H9 (cell line): Measurements from ENCODE around the gene TMEM147. TPM values are rescaled to one million over a fixed set of nuclear protein-coding genes. Genes with fewer than 3 reads are reported as not detected.

Source experiments
- DNase-seq: peaks from one replicate; pipeline ENCODE4 v3.0.0-alpha.2; 2017
- H2AFZ ChIP-seq: one replicate; pipeline ENCODE4 v1.6.1; 2013; ENCODE audit warnings: mild to moderate bottlenecking, low read length, control low read depth, moderate library complexity
- H2AK5ac ChIP-seq: 2 replicates; pipeline ENCODE4 v1.6.1; 2013; ENCODE audit warnings: low read length, control low read depth, mixed read lengths; ENCODE audit not compliant: insufficient read length
- H2BK120ac ChIP-seq: one replicate; pipeline ENCODE4 v1.6.1; 2013; ENCODE audit warnings: low read depth, mild to moderate bottlenecking, low read length, control low read depth, inconsistent platforms; ENCODE audit not compliant: poor library complexity, severe bottlenecking
- H2BK12ac ChIP-seq: 2 replicates; pipeline ENCODE4 v1.6.1; 2013; ENCODE audit warnings: low read length, control low read depth, mixed read lengths, low read depth; ENCODE audit not compliant: insufficient read length
- H2BK15ac ChIP-seq: 2 replicates; pipeline ENCODE4 v1.6.1; 2013; ENCODE audit warnings: low read depth, low read length, control low read depth
- H2BK20ac ChIP-seq: one replicate; pipeline ENCODE4 v1.6.1; 2013; ENCODE audit warnings: low read depth, mild to moderate bottlenecking, low read length, control low read depth, inconsistent platforms; ENCODE audit not compliant: poor library complexity, severe bottlenecking
- H2BK5ac ChIP-seq: 2 replicates; pipeline ENCODE4 v1.6.1; 2013; ENCODE audit warnings: low read length, control low read depth, mixed read lengths; ENCODE audit not compliant: insufficient read length
- H3K14ac ChIP-seq: 2 replicates; pipeline ENCODE4 v1.6.1; 2013; ENCODE audit warnings: low read length, control low read depth; ENCODE audit not compliant: insufficient read depth
- H3K18ac ChIP-seq: 2 replicates; pipeline ENCODE4 v1.6.1; 2013; ENCODE audit warnings: low read depth, mild to moderate bottlenecking, mixed read lengths, low read length, control low read depth; ENCODE audit not compliant: insufficient read length
- H3K23ac ChIP-seq: 2 replicates; pipeline ENCODE4 v1.6.1; 2013; ENCODE audit warnings: low read length, control low read depth, mixed read lengths, low read depth; ENCODE audit not compliant: insufficient read length
- H3K23me2 ChIP-seq: 2 replicates; pipeline ENCODE4 v1.6.1; 2013; ENCODE audit warnings: low read depth, mild to moderate bottlenecking, mixed read lengths, low read length, control low read depth; ENCODE audit not compliant: insufficient read length, poor library complexity, severe bottlenecking
- H3K27ac ChIP-seq: 2 replicates; pipeline ENCODE4 v1.5.1; 2013; ENCODE audit warnings: low read length, control low read depth, mixed read lengths, low read depth; ENCODE audit not compliant: insufficient read length
- H3K27me3 ChIP-seq: 2 replicates; pipeline ENCODE4 v1.6.1; 2013; ENCODE audit warnings: low read length, control low read depth, inconsistent platforms; ENCODE audit not compliant: insufficient read depth
- H3K4ac ChIP-seq: 2 replicates; pipeline ENCODE4 v1.6.1; 2013; ENCODE audit warnings: low read depth, mild to moderate bottlenecking, control low read depth, inconsistent platforms, low read length, moderate library complexity
- H3K4me1 ChIP-seq: 2 replicates; pipeline ENCODE4 v1.6.1; 2013; ENCODE audit warnings: low read length, control low read depth, inconsistent platforms; ENCODE audit not compliant: insufficient read depth
- H3K4me2 ChIP-seq: 2 replicates; pipeline ENCODE4 v1.6.1; 2013; ENCODE audit warnings: low read length, control low read depth, mixed read lengths; ENCODE audit not compliant: insufficient read length, insufficient read depth
- H3K56ac ChIP-seq: 2 replicates; pipeline ENCODE4 v1.6.1; 2013; ENCODE audit warnings: low read depth, mild to moderate bottlenecking, mixed read lengths, low read length, control low read depth; ENCODE audit not compliant: insufficient read length
- H3K79me1 ChIP-seq: 2 replicates; pipeline ENCODE4 v1.6.1; 2013; ENCODE audit warnings: low read depth, mild to moderate bottlenecking, moderate library complexity, low read length, control low read depth, inconsistent platforms; ENCODE audit not compliant: insufficient read depth, poor library complexity, severe bottlenecking
- H3K79me2 ChIP-seq: 2 replicates; pipeline ENCODE4 v1.6.1; 2013; ENCODE audit warnings: low read length, control low read depth, inconsistent platforms; ENCODE audit not compliant: insufficient read depth
- H3K9ac ChIP-seq: 2 replicates; pipeline ENCODE4 v1.6.1; 2013; ENCODE audit warnings: low read length, control low read depth, mixed read lengths; ENCODE audit not compliant: insufficient read length; ENCODE audit errors: extremely low read depth
- H3K9me3 ChIP-seq: one replicate; pipeline ENCODE4 v1.6.1; 2013; ENCODE audit warnings: low read depth, low read length, inconsistent platforms; ENCODE audit not compliant: control insufficient read depth
- H3T11ph ChIP-seq: one replicate; pipeline ENCODE4 v1.6.1; 2013; ENCODE audit warnings: mild to moderate bottlenecking, low read length, control low read depth, inconsistent platforms
- H4K20me1 ChIP-seq: one replicate; pipeline ENCODE4 v1.6.1; 2013; ENCODE audit not compliant: control insufficient read depth, insufficient read length, insufficient read depth
- H4K5ac ChIP-seq: 2 replicates; pipeline ENCODE4 v1.6.1; 2013; ENCODE audit warnings: low read depth, mild to moderate bottlenecking, mixed read lengths, low read length, control low read depth; ENCODE audit not compliant: insufficient read length
- H4K8ac ChIP-seq: replicated peaks from 2 replicates; pipeline ENCODE4 v1.6.1; 2013; ENCODE audit warnings: low read length, control low read depth, mixed read lengths, low read depth; ENCODE audit not compliant: insufficient read length
- H4K91ac ChIP-seq: 2 replicates; pipeline ENCODE4 v1.6.1; 2013; ENCODE audit warnings: low read depth, mild to moderate bottlenecking, moderate library complexity, mixed read lengths, low read length, control low read depth; ENCODE audit not compliant: insufficient read length
- H3K27ac Mint-ChIP-seq, 3 experiments: 2 replicates in 2 of 3; 3 replicates in 1 of 3; pipeline ENCODE4 v1.8.0; 2020 to 2021; ENCODE audit warnings: mixed read lengths in 3 of 3, mild to moderate bottlenecking in 1 of 3, moderate library complexity in 1 of 3
- H3K27me3 Mint-ChIP-seq: 2 replicates; pipeline ENCODE4 v1.8.0; 2021; ENCODE audit warnings: low read depth, mild to moderate bottlenecking, moderate library complexity, mixed read lengths
- H3K36me3 Mint-ChIP-seq, 3 experiments: 2 replicates in 2 of 3; 3 replicates in 1 of 3; pipeline ENCODE4 v1.8.0; 2020 to 2021; ENCODE audit warnings: low read depth in 3 of 3, mixed read lengths in 3 of 3; ENCODE audit not compliant: insufficient read depth in 1 of 3
- H3K4me1 Mint-ChIP-seq, 2 experiments: 2 replicates each; pipeline ENCODE4 v1.8.0; 2020; ENCODE audit warnings: mixed read lengths in 2 of 2
- H3K4me3 Mint-ChIP-seq, 2 experiments: 2 replicates in 1 of 2; 3 replicates in 1 of 2; pipeline ENCODE4 v1.8.0; 2020 to 2021; ENCODE audit warnings: mild to moderate bottlenecking in 2 of 2, mixed read lengths in 2 of 2, moderate library complexity in 1 of 2
- H3K9me3 Mint-ChIP-seq, 2 experiments: 2 replicates in 1 of 2; 3 replicates in 1 of 2; pipeline ENCODE4 v1.8.0; 2020; ENCODE audit warnings: mild to moderate bottlenecking in 2 of 2, mixed read lengths in 2 of 2, moderate library complexity in 1 of 2
- CTCF ChIP-seq: fragments of 200-600 bp; sonication (generic); conservative IDR thresholded peaks from 3 replicates; pipeline ENCODE4 v1.8.0; 2021; ENCODE audit warnings: antibody characterized with exemption, mild to moderate bottlenecking
- WGBS: extraction: QIAGEN DNeasy Blood & Tissue Kit; methylation state at CpG from one replicate; pipeline ENCODE4 v1.1.7; 2013; ENCODE audit warnings: missing lambda C conversion rate, low lambda C conversion rate, mixed read lengths; ENCODE audit not compliant: insufficient read length; ENCODE audit errors: extremely low coverage; 5-methylcytosine and 5-hydroxymethylcytosine counted together
- total RNA-seq: library from RNA; stranded (reverse); gene quantifications from 2 replicates; pipeline ENCODE4 v1.2.1, GENCODE V29; 2021

Gene TMEM147
- total RNA-seq, 1 experiment from 2014 or later = 125 TPM

DNA sequence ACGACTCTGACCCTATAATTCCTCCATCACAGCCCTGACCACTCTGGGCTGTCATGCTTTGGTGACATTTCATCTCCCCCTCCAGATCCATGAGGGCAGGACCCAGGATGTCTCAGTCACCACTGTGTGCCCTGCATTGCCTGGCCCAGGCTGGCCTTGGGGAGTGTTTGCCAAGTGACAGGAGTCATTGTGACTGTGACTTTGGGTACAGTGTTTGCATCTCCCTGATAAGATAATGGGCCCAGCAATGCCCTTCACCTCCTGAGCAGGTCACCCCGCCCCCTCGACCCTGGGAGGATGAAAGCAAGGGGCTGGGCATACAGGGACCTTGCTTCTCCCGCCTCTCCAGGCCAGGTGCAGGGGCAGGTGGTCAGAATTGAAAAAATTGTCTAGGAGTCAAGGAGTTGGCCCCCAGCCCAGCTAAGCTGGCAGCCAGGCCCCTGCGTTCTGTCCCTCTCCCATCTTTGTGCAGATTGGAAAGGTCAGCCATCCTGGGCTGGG, 23.9 kb downstream of the TMEM147 start:
- Histone ChIP-seq H3T11ph (no peak overlapping the region), H3K4ac (no peak overlapping the region), H4K91ac (no peak overlapping the region), H2BK5ac (no peak overlapping the region), H2BK20ac (no peak overlapping the region), H3K56ac (no peak overlapping the region), H4K5ac (no peak overlapping the region), H3K27ac (no peak overlapping the region), H4K8ac (no peak overlapping the region), H3K4me2 (no peak overlapping the region), H2AFZ (no peak overlapping the region), H3K4me1 (no peaks in the 10 kb centered on the region), H3K23ac (no peak overlapping the region), H2BK15ac (no peak overlapping the region), H2BK120ac (no peak overlapping the region), H3K79me1 (no peaks in the 10 kb centered on the region), H3K18ac (no peak overlapping the region), H3K9ac (no peak overlapping the region), H2BK12ac (no peak overlapping the region), H3K23me2 (no peaks in the 10 kb centered on the region), H3K27me3 (no peaks in the 10 kb centered on the region), H4K20me1 (peaks cover 2% of the 10 kb centered on the region), H3K9me3 (no peaks in the 10 kb centered on the region), H2AK5ac (no peak overlapping the region), H3K14ac (no peak overlapping the region), H3K79me2 (no peaks in the 10 kb centered on the region)
- WGBS = no CpG with 5 or more reads among the region's 5 CpGs
- H3K27me3 Mint-ChIP-seq = peaks cover 29% of the 10 kb centered on the region
- TF ChIP-seq CTCF = no peak
- no peaks in the 10 kb centered on the region for H3K36me3 Mint-ChIP-seq
- H3K27ac Mint-ChIP-seq = no peak overlapping the region; a peak in 1 of 7 replicates
- no peak for DNase-seq
- H3K4me1 Mint-ChIP-seq = peaks cover 6 to 7% of the 10 kb centered on the region in 2 experiments
- H3K9me3 Mint-ChIP-seq = peaks cover 0 to 4% of the 10 kb centered on the region in 2 experiments; a peak in 1 of 5 replicates
- H3K4me3 Mint-ChIP-seq = no peak overlapping the region
